K562 (cell line): Measurements from ENCODE around the gene PNCK. TPM values are rescaled to one million over a fixed set of nuclear protein-coding genes. Genes with fewer than 3 reads are reported as not detected.
A peak's percentile ranks its signal among the peaks of the same experiment; 100 is the strongest.

ENCODE experiments used
- ATAC-seq: fragments of 200-7000 bp; cut with Tn5 transposase; 3 replicates; pipeline ENCODE4 v1.9.1; 2020; ENCODE audit warnings: moderate library complexity
- BruUV-seq: library from RNA; stranded (reverse); fragments of 400-500 nt; replicated peaks from 2 replicates; lab custom pipeline; 2021; lab: Mats Ljungman, UMichigan
- CTCF ChIA-PET: fragments of 300-600 bp; formaldehyde crosslinking; extraction: SDS; loops from one replicate; lab custom pipeline; 2021; ENCODE audit warnings: low intra/inter-chr PET ratio; lab: Yijun Ruan, JAX
- POLR2A ChIA-PET: fragments of 300-600, 350-650 bp; sonication (Branson Sonifier 250); formaldehyde crosslinking; extraction: SDS; loops from one replicate; lab custom pipeline; 2021; ENCODE audit warnings: antibody characterized with exemption, inconsistent platforms; lab: Yijun Ruan, JAX
- DNase-seq, 4 experiments: peaks; one replicate each; pipeline versions ENCODE4 v3.0.0 to v3.0.0-alpha.2; 2011 to 2018; ENCODE audit warnings: low spot score in 3 of 4, mixed read lengths in 3 of 4; ENCODE audit errors: extremely low read depth in 1 of 4
- FAIRE-seq: peaks from 2 replicates; lab custom pipeline; 2011; peaks lifted over from hg19 to GRCh38; lab: Jason Lieb, UNC
- H2AFZ ChIP-seq: 2 replicates; pipeline ENCODE4 v1.6.0; 2011; ENCODE audit warnings: low read depth, low read length, control low read depth, inconsistent platforms
- H3K27ac ChIP-seq: fragments of 200-600 bp; 3 replicates; pipeline ENCODE4 v1.8.0; 2011; ENCODE audit warnings: low read depth, mild to moderate bottlenecking, control low read depth, inconsistent platforms, low read length, moderate library complexity, mixed read lengths; ENCODE audit errors: extremely low read depth
- H3K27me3 ChIP-seq, 2 experiments: fragments of 300-600 bp in 1 of 2; 2 replicates in 1 of 2; 3 replicates in 1 of 2; pipeline versions ENCODE4 v1.6.0 to v1.8.0; 2011; ENCODE audit warnings: inconsistent platforms in 2 of 2, low read length in 2 of 2, mild to moderate bottlenecking in 1 of 2, mixed read lengths in 1 of 2, moderate library complexity in 1 of 2; ENCODE audit not compliant: control insufficient read depth in 2 of 2, insufficient read depth in 2 of 2
- H3K36me3 ChIP-seq: fragments of 300-600 bp; 3 replicates; pipeline ENCODE4 v1.8.0; 2011; ENCODE audit warnings: mild to moderate bottlenecking, low read length, inconsistent platforms; ENCODE audit not compliant: control insufficient read depth, insufficient read depth
- H3K4me1 ChIP-seq, 2 experiments: fragments of 200-600 bp in 1 of 2; replicated peaks in 1 of 2; 2 replicates in 1 of 2; 3 replicates in 1 of 2; pipeline versions ENCODE4 v1.5.1 to v1.8.0; 2011; ENCODE audit warnings: inconsistent platforms in 2 of 2, low read length in 2 of 2, mild to moderate bottlenecking in 1 of 2, mixed read lengths in 1 of 2, moderate library complexity in 1 of 2; ENCODE audit not compliant: control insufficient read depth in 2 of 2, insufficient read depth in 2 of 2
- H3K4me2 ChIP-seq: 2 replicates; pipeline ENCODE4 v1.6.1; 2011; ENCODE audit warnings: low read length, control low read depth, inconsistent platforms, mixed read lengths; ENCODE audit not compliant: insufficient read depth
- H3K4me3 ChIP-seq: fragments of 200-600 bp; sonication (generic), shearing (Covaris generic); 2 replicates; pipeline ENCODE4 v1.5.1; 2016; ENCODE audit warnings: control low read depth, inconsistent platforms
- H3K79me2 ChIP-seq: fragments of 200-600 bp; 3 replicates; pipeline ENCODE4 v1.8.0; 2011; ENCODE audit warnings: low read length, inconsistent platforms; ENCODE audit not compliant: control insufficient read depth, insufficient read depth
- H3K9ac ChIP-seq, 2 experiments: 2 replicates each; pipeline versions ENCODE4 v1.6.0 to v1.6.1; 2011; ENCODE audit warnings: low read depth in 2 of 2, low read length in 2 of 2, control low read depth in 1 of 2, inconsistent platforms in 1 of 2, mild to moderate bottlenecking in 1 of 2, mixed read lengths in 1 of 2; ENCODE audit not compliant: insufficient read depth in 1 of 2
- H3K9me1 ChIP-seq: one replicate; pipeline ENCODE4 v1.6.0; 2011; ENCODE audit warnings: inconsistent platforms, mild to moderate bottlenecking, low read length, moderate library complexity; ENCODE audit not compliant: control insufficient read depth, insufficient read depth
- H3K9me3 ChIP-seq: replicated peaks from 2 replicates; pipeline ENCODE4 v1.5.1; 2011; ENCODE audit warnings: low read depth, low read length, inconsistent platforms; ENCODE audit not compliant: control insufficient read depth, insufficient read depth
- H4K20me1 ChIP-seq: replicated peaks from 2 replicates; pipeline ENCODE4 v1.6.1; 2011; ENCODE audit warnings: low read length, inconsistent platforms, mixed read lengths; ENCODE audit not compliant: control insufficient read depth, insufficient read depth
- NFIC ChIP-seq: fragments of 450-650 bp; IDR thresholded peaks from 2 replicates; pipeline ENCODE4 v1.6.1; 2017; ENCODE audit warnings: mild to moderate bottlenecking, inconsistent platforms
- ZNF444 ChIP-seq: fragments of 250-450 bp; sonication (Bioruptor Pico); IDR thresholded peaks from 2 replicates; pipeline ENCODE4 v1.4.0; 2020; ENCODE audit warnings: mild to moderate bottlenecking, moderate library complexity
- WGBS: fragments of 100-300 bp; shearing (Covaris generic); methylation state at CpG from one replicate; pipeline ENCODE4 v1.1.6; 2016; ENCODE audit warnings: low coverage, mixed read lengths; ENCODE audit not compliant: insufficient coverage; ENCODE audit errors: missing lambda C conversion rate; 5-methylcytosine and 5-hydroxymethylcytosine counted together
- in situ Hi-C: fragments of 300-500 bp; cut with MboI; formaldehyde crosslinking; loops from 4 replicates; pipeline ENCODE4 v1.15.0; 2018; ENCODE audit warnings: inconsistent platforms, mixed read lengths
- intact Hi-C: fragments of 100-400 bp; cut with micrococcal nuclease; formaldehyde crosslinking; loops from 2 replicates; pipeline ENCODE4 v1.14.2; 2022
- polyA plus RNA-seq, 8 experiments: library from polyadenylated mRNA; depleted of rRNA in 4 of 8; stranded (reverse) in 5 of 8; unstranded in 3 of 8; fragments of >200 nt; fragmentation: Nextera tagmentation in 2 of 8; fragmentation: Illumina TruSeq in 1 of 8; extraction: Ambion mirVana in 2 of 8; extraction: Trizol in 1 of 8; gene quantifications; 2 replicates each; pipeline versions ENCODE4 v1.2.1 to v1.2.3, GENCODE V29; 2011 to 2014; ENCODE audit warnings: inconsistent platforms in 1 of 8, missing spikeins in 1 of 8
- total RNA-seq, 7 experiments: library from RNA; depleted of rRNA in 6 of 7; stranded (reverse); fragments of >200 nt in 6 of 7; fragmentation: Illumina TruSeq in 2 of 7; extraction: Trizol in 2 of 7; gene quantifications; 2 replicates each; pipeline versions ENCODE4 v1.2.1 to v1.2.3, GENCODE V29; 2011 to 2021; ENCODE audit warnings: low replicate concordance in 1 of 7
- TF ChIP-seq, protein P1 (sequence below): fragments of 450-650 bp; formaldehyde crosslinking; IDR thresholded peaks from 2 replicates; pipeline ENCODE4 v1.4.0; 2020; ENCODE audit warnings: mild to moderate bottlenecking, mixed read lengths
- TF ChIP-seq, protein P2 (sequence below): sonication (generic); formaldehyde crosslinking; IDR thresholded peaks from 2 replicates; pipeline ENCODE4 v1.9.0; 2022; ENCODE audit warnings: mild to moderate bottlenecking, missing genetic modification reagents

The PNCK gene
- total and polyA plus RNA-seq, 9 of the 15 experiments (the other 6 are each of a cell fraction or from before 2014, with no cell fraction given), result 0.13 to 7.5 (median 1.2) TPM; not detected in 1

DNA sequence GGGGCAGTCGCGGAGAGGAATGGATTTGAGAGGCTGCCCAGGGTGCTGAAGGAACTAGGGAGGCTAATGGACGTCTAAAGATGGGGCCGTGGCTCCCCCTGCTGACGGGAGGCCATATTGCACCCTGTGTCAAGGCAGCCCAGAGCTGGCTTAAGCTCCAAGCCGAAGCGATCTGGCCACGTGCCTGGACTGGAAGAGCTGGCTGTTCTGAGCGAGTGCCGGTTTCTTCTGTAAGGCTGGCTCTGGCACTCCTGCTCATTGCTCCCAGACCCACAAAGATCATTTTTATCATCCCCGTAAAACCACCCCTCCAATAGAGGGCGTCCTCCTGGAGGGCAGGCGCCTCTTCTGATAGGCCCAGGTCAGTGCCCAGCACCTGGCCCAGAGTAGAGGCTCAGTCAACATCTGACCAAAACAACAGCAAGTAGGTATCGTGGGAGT is 5.6 kb downstream of the PNCK start (continued):
- TF ChIP-seq NFIC, result 0 out of 2 replicates have a peak, but pooled peaks have one; percentile 15

DNA sequence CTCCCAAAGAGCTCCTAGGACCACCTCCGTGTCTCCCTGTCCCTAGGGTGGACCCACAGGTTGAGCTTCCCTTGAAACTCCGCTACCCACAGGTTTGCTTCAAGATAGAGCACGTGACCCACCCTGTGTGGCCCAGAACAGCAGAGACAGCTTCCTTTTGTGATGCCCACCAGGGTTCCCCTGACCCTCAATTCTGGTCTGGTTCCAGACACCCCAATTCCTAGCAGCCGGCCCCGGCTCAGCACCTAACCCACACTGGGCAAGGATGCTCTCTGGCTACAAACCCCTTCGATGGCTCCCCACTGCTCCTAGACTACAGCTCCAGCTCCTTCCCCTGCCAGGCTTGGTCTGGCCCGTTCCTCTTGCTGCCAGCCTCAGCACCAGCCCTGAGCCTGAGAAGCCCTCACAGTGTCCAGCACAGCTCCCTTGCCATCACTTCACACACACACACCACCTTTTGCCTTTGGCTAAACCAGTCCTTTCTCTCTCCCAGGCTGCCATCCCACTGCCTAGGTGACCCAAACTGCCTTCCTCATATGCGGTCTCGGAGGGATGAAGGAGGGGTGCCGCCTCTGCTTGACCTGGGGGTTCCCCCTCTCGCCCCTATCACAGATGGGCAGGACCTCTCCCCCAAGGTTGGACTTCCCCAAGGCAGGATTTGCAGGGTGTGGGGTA is 6.2 kb downstream of the PNCK start:
- no peak for FAIRE-seq
- no peak for DNase-seq
- POLR2A ChIA-PET, result interaction anchor here (0.7 to 1.4 kb wide), 3 partner anchors 58 to 175 kb away, joined by 3 to 4 read pairs (median 3); no protein-coding TSS in a partner anchor
- Histone ChIP-seq H3K36me3 (no peaks in the 10 kb centered on the region), H3K27ac (no peak overlapping the region), H3K4me1 (peaks cover 3 to 39% of the 10 kb centered on the region in 2 experiments; a peak in 4 of 5 replicates), H4K20me1 (no peaks in the 10 kb centered on the region), H3K27me3 (peaks cover 2 to 18% of the 10 kb centered on the region in 2 experiments; a peak in 3 of 5 replicates), H3K9me3 (no peaks in the 10 kb centered on the region), H3K9ac (no peak overlapping the region), H3K4me3 (no peak overlapping the region), H3K9me1 (peaks cover 4% of the 10 kb centered on the region), H3K79me2 (no peaks in the 10 kb centered on the region), H2AFZ (peak overlapping the region; percentile 93), H3K4me2 (peak overlapping the region; percentile 18; the same call in 1 of the 2 replicates)
- no peak for ATAC-seq
- in situ Hi-C loops, result loop anchor here (5.0 to 10.0 kb wide), 3 partner anchors 55 to 723 kb away; no protein-coding TSS in a partner anchor
- no TSS peak for BruUV-seq
- 42% methylated on average over 7 of the region's 11 CpGs for WGBS
- CTCF ChIA-PET, result interaction anchor here (0.6 to 2.2 kb wide), 4 partner anchors 24 to 128 kb away, joined by 3 to 14 read pairs (median 8); no protein-coding TSS in a partner anchor
- intact Hi-C loops, result loop anchor here (5.0 to 10.0 kb wide), 3 partner anchors 110 to 713 kb away; no protein-coding TSS in a partner anchor
- no peak for TF ChIP-seq ZNF444
- TF ChIP-seq, protein P1, sequence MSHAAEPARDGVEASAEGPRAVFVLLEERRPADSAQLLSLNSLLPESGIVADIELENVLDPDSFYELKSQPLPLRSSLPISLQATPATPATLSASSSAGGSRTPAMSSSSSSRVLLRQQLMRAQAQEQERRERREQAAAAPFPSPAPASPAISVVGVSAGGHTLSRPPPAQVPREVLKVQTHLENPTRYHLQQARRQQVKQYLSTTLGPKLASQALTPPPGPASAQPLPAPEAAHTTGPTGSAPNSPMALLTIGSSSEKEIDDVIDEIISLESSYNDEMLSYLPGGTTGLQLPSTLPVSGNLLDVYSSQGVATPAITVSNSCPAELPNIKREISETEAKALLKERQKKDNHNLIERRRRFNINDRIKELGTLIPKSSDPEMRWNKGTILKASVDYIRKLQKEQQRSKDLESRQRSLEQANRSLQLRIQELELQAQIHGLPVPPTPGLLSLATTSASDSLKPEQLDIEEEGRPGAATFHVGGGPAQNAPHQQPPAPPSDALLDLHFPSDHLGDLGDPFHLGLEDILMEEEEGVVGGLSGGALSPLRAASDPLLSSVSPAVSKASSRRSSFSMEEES, result peak; percentile 45
- TF ChIP-seq, protein P2, sequence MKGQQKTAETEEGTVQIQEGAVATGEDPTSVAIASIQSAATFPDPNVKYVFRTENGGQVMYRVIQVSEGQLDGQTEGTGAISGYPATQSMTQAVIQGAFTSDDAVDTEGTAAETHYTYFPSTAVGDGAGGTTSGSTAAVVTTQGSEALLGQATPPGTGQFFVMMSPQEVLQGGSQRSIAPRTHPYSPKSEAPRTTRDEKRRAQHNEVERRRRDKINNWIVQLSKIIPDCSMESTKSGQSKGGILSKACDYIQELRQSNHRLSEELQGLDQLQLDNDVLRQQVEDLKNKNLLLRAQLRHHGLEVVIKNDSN, result peak; percentile 20; the same call in 1 of the 2 replicates
